Measurements from ENCODE around the gene LPIN1. TPM values are rescaled to one million over a fixed set of nuclear protein-coding genes. Genes with fewer than 3 reads are reported as not detected.

LPIN1 gene
- total RNA-seq, 1 experiment from 2014 or later = 4.4 TPM

GRCh38 chr2:11781602-11782001 is 35.2 kb downstream of the LPIN1 start:
- peaks cover 3 to 10% (median 9%) of the 10 kb centered on the region in 3 experiments; a peak in 5 of 7 replicates for H3K36me3 Mint-ChIP-seq (ENCODE audit: insufficient read depth in 1 of 3, low read depth in 3 of 3)

More at GRCh38 chr2:11781602-11782001, 35.2 kb downstream of the LPIN1 start:
- no peak overlapping the region for H3K23ac ChIP-seq (ENCODE audit: insufficient read length, low read depth, low read length)
- no peak overlapping the region for H3K18ac ChIP-seq (ENCODE audit: insufficient read length, low read depth, low read length)
- no peak overlapping the region for H2BK120ac ChIP-seq (ENCODE audit: low read depth, low read length, poor library complexity, severe bottlenecking)
- no peak overlapping the region for H3K27ac ChIP-seq (ENCODE audit: insufficient read length, low read depth, low read length)
- H3K27ac Mint-ChIP-seq = no peak overlapping the region
- no peak overlapping the region for H2BK12ac ChIP-seq (ENCODE audit: insufficient read length, low read depth, low read length)
- no peak overlapping the region for H3K14ac ChIP-seq (ENCODE audit: insufficient read depth, low read length)
- no peak overlapping the region for H2AK5ac ChIP-seq (ENCODE audit: insufficient read length, low read length)
- H4K20me1 ChIP-seq (ENCODE audit: control insufficient read depth, insufficient read depth, insufficient read length) = no peaks in the 10 kb centered on the region
- no peak overlapping the region for H2BK5ac ChIP-seq (ENCODE audit: insufficient read length, low read length)
- no peaks in the 10 kb centered on the region for H3K27me3 ChIP-seq (ENCODE audit: insufficient read depth, low read length)
- no peaks in the 10 kb centered on the region for H3K9me3 ChIP-seq (ENCODE audit: control insufficient read depth, low read depth, low read length)
- H3K4me1 ChIP-seq (ENCODE audit: insufficient read depth, low read length) = no peaks in the 10 kb centered on the region
- peaks cover 9 to 13% of the 10 kb centered on the region in 2 experiments for H3K4me1 Mint-ChIP-seq
- H3K9me3 Mint-ChIP-seq = no peaks in the 10 kb centered on the region
- no peaks in the 10 kb centered on the region for H3K79me2 ChIP-seq (ENCODE audit: insufficient read depth, low read length)
- peaks cover 5% of the 10 kb centered on the region for H3K27me3 Mint-ChIP-seq (ENCODE audit: low read depth)
- no peak overlapping the region for H3K4me3 Mint-ChIP-seq
- H3K56ac ChIP-seq (ENCODE audit: insufficient read length, low read depth, low read length) = no peak overlapping the region
- H2AFZ ChIP-seq (ENCODE audit: low read length) = no peak overlapping the region
- no peak overlapping the region for H4K5ac ChIP-seq (ENCODE audit: insufficient read length, low read depth, low read length)
- H3T11ph ChIP-seq (ENCODE audit: low read length) = no peak overlapping the region
- H3K79me1 ChIP-seq (ENCODE audit: insufficient read depth, low read depth, low read length, poor library complexity, severe bottlenecking) = no peaks in the 10 kb centered on the region
- TF ChIP-seq, protein P1, sequence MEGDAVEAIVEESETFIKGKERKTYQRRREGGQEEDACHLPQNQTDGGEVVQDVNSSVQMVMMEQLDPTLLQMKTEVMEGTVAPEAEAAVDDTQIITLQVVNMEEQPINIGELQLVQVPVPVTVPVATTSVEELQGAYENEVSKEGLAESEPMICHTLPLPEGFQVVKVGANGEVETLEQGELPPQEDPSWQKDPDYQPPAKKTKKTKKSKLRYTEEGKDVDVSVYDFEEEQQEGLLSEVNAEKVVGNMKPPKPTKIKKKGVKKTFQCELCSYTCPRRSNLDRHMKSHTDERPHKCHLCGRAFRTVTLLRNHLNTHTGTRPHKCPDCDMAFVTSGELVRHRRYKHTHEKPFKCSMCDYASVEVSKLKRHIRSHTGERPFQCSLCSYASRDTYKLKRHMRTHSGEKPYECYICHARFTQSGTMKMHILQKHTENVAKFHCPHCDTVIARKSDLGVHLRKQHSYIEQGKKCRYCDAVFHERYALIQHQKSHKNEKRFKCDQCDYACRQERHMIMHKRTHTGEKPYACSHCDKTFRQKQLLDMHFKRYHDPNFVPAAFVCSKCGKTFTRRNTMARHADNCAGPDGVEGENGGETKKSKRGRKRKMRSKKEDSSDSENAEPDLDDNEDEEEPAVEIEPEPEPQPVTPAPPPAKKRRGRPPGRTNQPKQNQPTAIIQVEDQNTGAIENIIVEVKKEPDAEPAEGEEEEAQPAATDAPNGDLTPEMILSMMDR (conservative IDR thresholded peaks at IDR 0.05) = no peak
- H4K91ac ChIP-seq (ENCODE audit: insufficient read length, low read depth, low read length) = no peak overlapping the region
- H2BK20ac ChIP-seq (ENCODE audit: low read depth, low read length, poor library complexity, severe bottlenecking) = no peak overlapping the region
- no peaks in the 10 kb centered on the region for H3K23me2 ChIP-seq (ENCODE audit: insufficient read length, low read depth, low read length, poor library complexity, severe bottlenecking)
- H3K4me2 ChIP-seq (ENCODE audit: insufficient read depth, insufficient read length, low read length) = no peak overlapping the region
- H2BK15ac ChIP-seq (ENCODE audit: low read depth, low read length) = no peak overlapping the region
- H3K4ac ChIP-seq (ENCODE audit: low read depth, low read length) = no peak overlapping the region
- no peak overlapping the region for H4K8ac ChIP-seq (replicated peaks; ENCODE audit: insufficient read length, low read depth, low read length)
- no peak for DNase-seq
- no CpG with 5 or more reads among the region's 3 CpGs for WGBS (ENCODE audit: extremely low coverage, insufficient read length, low lambda C conversion rate)
- no peak overlapping the region for H3K9ac ChIP-seq (ENCODE audit: extremely low read depth, insufficient read length, low read length)

Measured in H9 (cell line).